ENCODE data around the gene ADISSP. TPM values are rescaled to one million over a fixed set of nuclear protein-coding genes. Genes with fewer than 3 reads are reported as not detected.

ADISSP gene
- 31.9 and 40.0 TPM in 2 replicates for total RNA-seq (2014; rRNA removed; shearing (Covaris generic))

- Histone ChIP-seq H3K27me3 (replicated peaks) (no peaks in the 10 kb centered on the region), H3K9me3 (replicated peaks) (no peaks in the 10 kb centered on the region), H3K27ac (peak within 1 kb of the TSS; percentile 69), H3K4me1 (replicated peaks) (peaks cover 31% of the 10 kb centered on the region), H3K4me3 (peak within 1 kb of the TSS; percentile 49), H3K36me3 (no peaks in the 10 kb centered on the region)
- peak; percentile 98 to 99 for DNase-seq (ENCODE audit: low read depth in 1 of 2, low spot score in 2 of 2)
These were observed at the start of gene ADISSP for GRCh38 chr20:3767427-3768341. TSS of gene ADISSP (minus strand) at chr20:3767753. CDS start at chr20:3760100, 7,653 bp downstream.

GRCh38 chr20:3815703-3816315 lies 48.3 kb upstream of the ADISSP start:
- no peak overlapping the region for H3K27ac ChIP-seq
- DNase-seq (ENCODE audit: low read depth in 1 of 2, low spot score in 2 of 2), result no peak
- no peak overlapping the region for H3K4me3 ChIP-seq
- peaks cover 5% of the 10 kb centered on the region; the same call in 1 of the 2 replicates for H3K36me3 ChIP-seq
- H3K4me1 ChIP-seq (replicated peaks), result peaks cover 32% of the 10 kb centered on the region
- H3K9me3 ChIP-seq (replicated peaks), result no peaks in the 10 kb centered on the region
- H3K27me3 ChIP-seq (replicated peaks), result no peaks in the 10 kb centered on the region

- Histone ChIP-seq H3K36me3 (no peaks in the 10 kb centered on the region), H3K4me3 (no peak overlapping the region), H3K27me3 (replicated peaks) (no peaks in the 10 kb centered on the region), H3K27ac (no peak overlapping the region), H3K4me1 (replicated peaks) (peaks cover 40% of the 10 kb centered on the region), H3K9me3 (replicated peaks) (no peaks in the 10 kb centered on the region)
- no peak for DNase-seq (ENCODE audit: low read depth in 1 of 2, low spot score in 2 of 2)
These were observed 47.5 kb upstream of the ADISSP start for GRCh38 chr20:3814928-3815495.

GRCh38 chr20:3813848-3814581 lies 46.5 kb upstream of the ADISSP start:
- DNase-seq (ENCODE audit: low read depth in 1 of 2, low spot score in 2 of 2), result no peak
- Histone ChIP-seq H3K4me3 (no peak overlapping the region), H3K27me3 (replicated peaks) (no peaks in the 10 kb centered on the region), H3K36me3 (no peaks in the 10 kb centered on the region), H3K9me3 (replicated peaks) (no peaks in the 10 kb centered on the region), H3K27ac (no peak overlapping the region), H3K4me1 (replicated peaks) (peaks cover 33% of the 10 kb centered on the region)

- no peak overlapping the region for H3K27ac ChIP-seq
- no peak for DNase-seq (ENCODE audit: low read depth in 1 of 2, low spot score in 2 of 2)
These were observed 45.7 kb upstream of the ADISSP start for GRCh38 chr20:3812975-3813847.

GRCh38 chr20:3812259-3812681 lies 44.7 kb upstream of the ADISSP start:
- Histone ChIP-seq H3K4me1 (replicated peaks) (peaks cover 36% of the 10 kb centered on the region), H3K9me3 (replicated peaks) (no peaks in the 10 kb centered on the region), H3K4me3 (no peak overlapping the region), H3K27ac (peak overlapping the region; percentile 87), H3K27me3 (replicated peaks) (no peaks in the 10 kb centered on the region), H3K36me3 (no peaks in the 10 kb centered on the region)
- DNase-seq (ENCODE audit: low read depth in 1 of 2, low spot score in 2 of 2), result no peak

More at GRCh38 chr20:3812975-3813847, 45.7 kb upstream of the ADISSP start:
- Histone ChIP-seq H3K36me3 (no peaks in the 10 kb centered on the region), H3K4me3 (no peak overlapping the region), H3K27me3 (replicated peaks) (no peaks in the 10 kb centered on the region), H3K9me3 (replicated peaks) (no peaks in the 10 kb centered on the region), H3K4me1 (replicated peaks) (peaks cover 29% of the 10 kb centered on the region)

GRCh38 chr20:3811467-3812258 lies 44.1 kb upstream of the ADISSP start:
- DNase-seq (ENCODE audit: low read depth in 1 of 2, low spot score in 2 of 2), result peak; percentile 99 to 100
- H3K4me3 ChIP-seq, result peak overlapping the region; percentile 21
- H3K36me3 ChIP-seq, result peaks cover under 1% of the 10 kb centered on the region; the same call in 1 of the 2 replicates
- H3K4me1 ChIP-seq (replicated peaks), result peaks cover 42% of the 10 kb centered on the region
- H3K27ac ChIP-seq, result peak overlapping the region; percentile 87
- H3K27me3 ChIP-seq (replicated peaks), result no peaks in the 10 kb centered on the region
- H3K9me3 ChIP-seq (replicated peaks), result no peaks in the 10 kb centered on the region

- Histone ChIP-seq H3K4me3 (no peak overlapping the region), H3K9me3 (replicated peaks) (no peaks in the 10 kb centered on the region), H3K27ac (peak overlapping the region; percentile 96), H3K4me1 (replicated peaks) (peaks cover 62% of the 10 kb centered on the region), H3K27me3 (replicated peaks) (no peaks in the 10 kb centered on the region), H3K36me3 (peaks cover 32% of the 10 kb centered on the region)
- DNase-seq (ENCODE audit: low read depth in 1 of 2, low spot score in 2 of 2), result no peak
These were observed 41.0 kb upstream of the ADISSP start for GRCh38 chr20:3808544-3808943.

GRCh38 chr20:3804781-3805180 lies 37.2 kb upstream of the ADISSP start:
- Histone ChIP-seq H3K27ac (0 out of 2 replicates have a peak overlapping the region, but pooled peaks have one; percentile 96), H3K4me1 (replicated peaks) (peaks cover 39% of the 10 kb centered on the region), H3K9me3 (replicated peaks) (no peaks in the 10 kb centered on the region), H3K27me3 (replicated peaks) (no peaks in the 10 kb centered on the region), H3K36me3 (peaks cover 69% of the 10 kb centered on the region), H3K4me3 (no peak overlapping the region)
- no peak for DNase-seq (ENCODE audit: low read depth in 1 of 2, low spot score in 2 of 2)

- H3K27ac ChIP-seq, result no peak overlapping the region
- no peaks in the 10 kb centered on the region for H3K27me3 ChIP-seq (replicated peaks)
- peaks cover 39% of the 10 kb centered on the region for H3K4me1 ChIP-seq (replicated peaks)
- H3K9me3 ChIP-seq (replicated peaks), result no peaks in the 10 kb centered on the region
- peaks cover 74% of the 10 kb centered on the region for H3K36me3 ChIP-seq
- H3K4me3 ChIP-seq, result no peak overlapping the region
- no peak for DNase-seq (ENCODE audit: low read depth in 1 of 2, low spot score in 2 of 2)
These were observed 36.8 kb upstream of the ADISSP start for GRCh38 chr20:3804254-3804751.

GRCh38 chr20:3803854-3804253 lies 36.3 kb upstream of the ADISSP start:
- DNase-seq (ENCODE audit: low read depth in 1 of 2, low spot score in 2 of 2), result no peak
- Histone ChIP-seq H3K9me3 (replicated peaks) (no peaks in the 10 kb centered on the region), H3K36me3 (peaks cover 79% of the 10 kb centered on the region), H3K4me3 (no peak overlapping the region), H3K4me1 (replicated peaks) (peaks cover 43% of the 10 kb centered on the region), H3K27me3 (replicated peaks) (no peaks in the 10 kb centered on the region), H3K27ac (no peak overlapping the region)

GRCh38 chr20:3803289-3803688 lies 35.7 kb upstream of the ADISSP start:
- H3K27ac ChIP-seq, result no peak overlapping the region
- no peak overlapping the region for H3K4me3 ChIP-seq
- H3K36me3 ChIP-seq, result peaks cover 84% of the 10 kb centered on the region
- peaks cover 46% of the 10 kb centered on the region for H3K4me1 ChIP-seq (replicated peaks)
- H3K27me3 ChIP-seq (replicated peaks), result no peaks in the 10 kb centered on the region
- no peaks in the 10 kb centered on the region for H3K9me3 ChIP-seq (replicated peaks)
- DNase-seq (ENCODE audit: low read depth in 1 of 2, low spot score in 2 of 2), result no peak
